ENCODE data around the gene DEFB132. TPM values are rescaled to one million over a fixed set of nuclear protein-coding genes. Genes with fewer than 3 reads are reported as not detected.
A peak's percentile ranks its signal among the peaks of the same experiment; 100 is the strongest.

DEFB132 gene, protein sequence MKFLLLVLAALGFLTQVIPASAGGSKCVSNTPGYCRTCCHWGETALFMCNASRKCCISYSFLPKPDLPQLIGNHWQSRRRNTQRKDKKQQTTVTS
- under 1 TPM in 1 of 4 donors, not detected in 3; 0.03 TPM for polyA plus RNA-seq
- long read RNA-seq, donor 1, result 0 reads
- long read RNA-seq, donor 2, result 0 reads
- long read RNA-seq, donor 3, result 0 reads
- long read RNA-seq, donor 4, result 0 reads
- long read RNA-seq, donor 5, result 0 reads
- long read RNA-seq, donor 6, result 0 reads
- long read RNA-seq, donor 7, result 0 reads
- long read RNA-seq, donor 8, result 0 reads
- long read RNA-seq, donor 9, result 0 reads
- long read RNA-seq, donor 10, partial matches to known transcripts, result 13 of 18 reads
- long read RNA-seq, donor 10, other reads (novel, unspliced or antisense), result 5 of 18 reads

DNA sequence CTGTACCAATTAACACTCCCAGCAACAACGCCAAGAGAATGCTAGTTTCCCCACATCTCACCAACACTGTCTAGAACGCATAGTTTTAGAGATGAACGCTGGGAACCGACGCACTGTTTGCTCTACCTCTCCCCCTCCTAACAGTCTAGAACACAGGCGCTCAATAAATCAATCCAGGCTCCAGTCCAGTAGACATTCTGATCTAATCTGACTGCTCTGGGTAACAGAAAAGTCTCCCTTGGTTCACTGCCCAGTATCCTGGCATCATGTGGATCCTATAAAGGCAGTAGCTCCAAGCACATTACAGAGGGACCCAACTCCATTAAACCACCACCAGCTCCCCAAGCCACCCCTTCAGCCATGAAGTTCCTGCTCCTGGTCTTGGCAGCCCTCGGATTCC, at the start of gene DEFB132:
Gene DEFB132, plus strand, starts transcription at position 306 of the 400 bp plus-strand sequence. Its CDS starts 55 bp downstream, at position 361.
- 37 to 69% (median 48%) methylated on average over 7 of the region's 7 CpGs for WGBS, 3 donors
- no peak within 1 kb of the TSS for H3K27ac ChIP-seq (ENCODE audit: low read depth in 1 of 3, low read length in 2 of 3)
- no peak within 1 kb of the TSS for H3K4me3 ChIP-seq (ENCODE audit: low read depth in 1 of 3, low read length in 3 of 3)
- H3K27me3 ChIP-seq (ENCODE audit: control insufficient read depth in 3 of 3, insufficient read depth in 3 of 3, low read length in 3 of 3), result peaks cover 0 to 4% (median 4%) of the 10 kb centered on the region in 3 donors
- DNase-seq (no peak), FAIRE-seq (no peak)
- H3K4me1 ChIP-seq (ENCODE audit: control insufficient read depth in 3 of 3, insufficient read depth in 2 of 3, low read depth in 1 of 3, low read length in 2 of 3), result no peaks in the 10 kb centered on the region
- H3K36me3 ChIP-seq (ENCODE audit: control insufficient read depth in 3 of 3, insufficient read depth in 2 of 3, low read depth in 1 of 3, low read length in 3 of 3), result no peaks in the 10 kb centered on the region
- no peaks in the 10 kb centered on the region for H3K9me3 ChIP-seq (ENCODE audit: control insufficient read depth in 2 of 2, insufficient read depth in 1 of 2, low read depth in 1 of 2, low read length in 1 of 2)

DNA sequence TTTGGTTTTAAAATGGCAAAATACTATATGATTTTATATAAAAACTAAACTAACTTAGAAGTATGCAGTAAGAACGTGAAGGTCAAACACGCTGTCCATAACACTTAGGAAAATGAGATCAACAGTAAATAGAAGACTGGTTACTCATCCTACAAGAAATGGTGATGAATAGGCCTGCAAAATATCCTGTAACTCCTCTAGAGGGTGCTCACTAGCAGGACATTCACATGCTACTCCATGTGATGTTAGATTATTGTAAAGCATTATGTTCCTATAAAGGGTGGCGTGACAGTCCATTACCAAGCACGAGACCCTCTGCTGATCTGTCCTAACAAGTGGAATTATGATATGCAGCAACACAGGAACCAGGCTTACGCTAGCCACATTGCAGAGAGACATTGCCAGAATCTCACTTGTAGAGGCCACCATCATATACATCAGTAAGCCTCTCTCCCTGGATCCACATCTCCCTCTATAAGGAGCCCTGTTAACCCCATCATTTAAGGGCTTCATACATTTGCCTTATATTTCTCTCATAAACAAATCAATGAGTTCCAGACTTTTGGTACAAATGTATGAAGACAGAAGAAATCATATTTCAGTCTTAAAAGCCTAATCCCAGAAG, 48.5 kb upstream of the DEFB132 start:
- WGBS, 3 donors, result 16 to 19% (median 17%) methylated on average over 5 of the region's 5 CpGs
- DNase-seq (peak; percentile 39 to 46), FAIRE-seq (no peak)

DNA sequence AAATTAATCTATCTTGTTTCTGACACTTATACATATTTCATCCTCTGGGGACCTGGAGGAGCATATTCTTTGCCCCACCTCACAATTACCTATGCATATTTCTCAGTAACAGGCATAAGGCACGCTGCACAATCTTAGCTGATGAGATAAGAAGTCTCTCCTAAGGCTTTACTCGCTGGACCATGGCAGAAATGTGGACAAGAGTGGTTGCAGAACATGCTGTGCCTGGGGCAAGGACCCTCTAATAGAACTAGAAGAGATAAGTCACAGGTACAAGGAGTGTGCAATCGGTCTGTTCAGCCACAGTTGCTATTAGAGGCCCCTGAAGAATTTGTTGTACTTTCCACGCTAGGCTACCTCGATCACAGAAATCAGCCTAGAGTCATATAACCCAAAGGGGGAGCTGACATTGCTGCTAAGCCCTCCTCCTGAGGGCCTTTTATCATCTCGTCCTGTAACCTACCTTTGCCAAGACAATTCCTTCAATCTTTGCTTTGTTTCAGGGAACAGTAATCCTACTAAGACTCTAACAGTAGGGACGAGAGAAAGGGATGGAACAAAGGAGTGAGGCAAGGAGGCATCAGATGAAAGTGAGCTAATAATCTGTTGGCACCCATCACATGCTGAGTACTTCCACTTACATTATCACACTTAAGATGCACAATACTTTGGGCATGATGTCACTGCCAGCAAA, 46.6 kb upstream of the DEFB132 start:
- Histone ChIP-seq H3K4me1 (ENCODE audit: control insufficient read depth in 3 of 3, insufficient read depth in 2 of 3, low read depth in 1 of 3, low read length in 2 of 3) (no peaks in the 10 kb centered on the region), H3K4me3 (ENCODE audit: low read depth in 1 of 3, low read length in 3 of 3) (no peak overlapping the region), H3K27me3 (ENCODE audit: control insufficient read depth in 3 of 3, insufficient read depth in 3 of 3, low read length in 3 of 3) (peaks cover 0 to 4% (median 0%) of the 10 kb centered on the region in 3 donors), H3K9me3 (ENCODE audit: control insufficient read depth in 2 of 2, insufficient read depth in 1 of 2, low read depth in 1 of 2, low read length in 1 of 2) (no peaks in the 10 kb centered on the region), H3K36me3 (ENCODE audit: control insufficient read depth in 3 of 3, insufficient read depth in 2 of 3, low read depth in 1 of 3, low read length in 3 of 3) (no peaks in the 10 kb centered on the region), H3K27ac (ENCODE audit: low read depth in 1 of 3, low read length in 2 of 3) (no peak overlapping the region)
- 33 to 46% (median 34%) methylated on average over 7 of the region's 7 CpGs for WGBS, 3 donors
- DNase-seq (no peak), FAIRE-seq (no peak)

More for the DNA sequence above, 48.5 kb upstream of the DEFB132 start:
- no peak overlapping the region for H3K4me3 ChIP-seq (ENCODE audit: low read depth in 1 of 3, low read length in 3 of 3)
- no peak overlapping the region for H3K27ac ChIP-seq (ENCODE audit: low read depth in 1 of 3, low read length in 2 of 3)
- no peaks in the 10 kb centered on the region for H3K9me3 ChIP-seq (ENCODE audit: control insufficient read depth in 2 of 2, insufficient read depth in 1 of 2, low read depth in 1 of 2, low read length in 1 of 2)
- no peaks in the 10 kb centered on the region for H3K36me3 ChIP-seq (ENCODE audit: control insufficient read depth in 3 of 3, insufficient read depth in 2 of 3, low read depth in 1 of 3, low read length in 3 of 3)
- H3K27me3 ChIP-seq (ENCODE audit: control insufficient read depth in 3 of 3, insufficient read depth in 3 of 3, low read length in 3 of 3), result peaks cover 0 to 4% (median 0%) of the 10 kb centered on the region in 3 donors
- H3K4me1 ChIP-seq (ENCODE audit: control insufficient read depth in 3 of 3, insufficient read depth in 2 of 3, low read depth in 1 of 3, low read length in 2 of 3), result no peaks in the 10 kb centered on the region

DNA sequence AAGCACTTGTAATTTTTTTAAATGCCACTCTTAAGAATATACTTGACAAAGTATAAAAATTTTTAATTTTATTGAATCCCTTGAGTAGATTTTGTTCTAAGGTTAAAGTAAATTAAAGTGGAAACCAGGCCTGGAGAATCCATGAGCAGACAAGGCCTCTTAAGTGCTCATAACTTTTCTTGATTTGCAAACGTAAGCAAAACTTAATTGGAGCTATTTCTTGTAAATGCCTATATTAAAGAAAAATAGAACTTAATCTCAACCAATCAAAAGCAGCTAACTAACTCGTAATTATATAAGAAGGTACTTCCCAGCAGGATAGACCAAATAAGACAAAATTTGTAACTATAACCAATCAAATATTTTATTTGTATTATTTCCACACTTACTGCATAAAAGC, 43.1 kb upstream of the DEFB132 start:
- no peak for FAIRE-seq
- no peak for DNase-seq
- H3K9me3 ChIP-seq (ENCODE audit: control insufficient read depth in 2 of 2, insufficient read depth in 1 of 2, low read depth in 1 of 2, low read length in 1 of 2), result no peaks in the 10 kb centered on the region
- H3K36me3 ChIP-seq (ENCODE audit: control insufficient read depth in 3 of 3, insufficient read depth in 2 of 3, low read depth in 1 of 3, low read length in 3 of 3), result no peaks in the 10 kb centered on the region
- no peak overlapping the region for H3K4me3 ChIP-seq (ENCODE audit: low read depth in 1 of 3, low read length in 3 of 3)
- H3K4me1 ChIP-seq (ENCODE audit: control insufficient read depth in 3 of 3, insufficient read depth in 2 of 3, low read depth in 1 of 3, low read length in 2 of 3), result no peaks in the 10 kb centered on the region
- H3K27ac ChIP-seq (ENCODE audit: low read depth in 1 of 3, low read length in 2 of 3), result no peak overlapping the region
- WGBS, 3 donors, result 71 to 75% (median 74%) methylated on average over 2 of the region's 2 CpGs
- peaks cover 0 to 3% (median 3%) of the 10 kb centered on the region in 3 donors for H3K27me3 ChIP-seq (ENCODE audit: control insufficient read depth in 3 of 3, insufficient read depth in 3 of 3, low read length in 3 of 3)

DNA sequence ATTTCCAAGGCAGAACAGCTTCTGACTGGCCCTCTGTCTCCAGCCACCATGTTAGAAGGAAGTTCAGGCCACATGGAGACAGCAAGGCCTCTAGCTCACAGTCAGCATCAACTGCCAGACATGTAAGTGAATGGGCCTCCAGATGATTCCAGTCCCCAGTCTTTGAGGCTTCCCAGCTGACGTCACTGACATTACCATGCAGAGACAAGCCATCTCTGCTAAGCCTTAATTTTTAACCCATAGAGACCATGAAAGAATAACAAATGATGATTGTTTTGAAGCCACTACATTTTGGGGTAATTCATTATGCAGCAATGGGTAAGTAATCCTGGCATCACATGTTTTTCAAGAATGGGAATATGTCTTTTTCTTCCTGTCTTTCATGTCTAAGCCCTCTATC, 41.7 kb upstream of the DEFB132 start:
- H3K27ac ChIP-seq (ENCODE audit: low read depth in 1 of 3, low read length in 2 of 3), result no peak overlapping the region
- H3K9me3 ChIP-seq (ENCODE audit: control insufficient read depth in 2 of 2, insufficient read depth in 1 of 2, low read depth in 1 of 2, low read length in 1 of 2), result no peaks in the 10 kb centered on the region
- peaks cover 0 to 4% (median 3%) of the 10 kb centered on the region in 3 donors for H3K27me3 ChIP-seq (ENCODE audit: control insufficient read depth in 3 of 3, insufficient read depth in 3 of 3, low read length in 3 of 3)
- no peaks in the 10 kb centered on the region for H3K36me3 ChIP-seq (ENCODE audit: control insufficient read depth in 3 of 3, insufficient read depth in 2 of 3, low read depth in 1 of 3, low read length in 3 of 3)
- 67 to 78% (median 78%) methylated on average over 1 of the region's 1 CpG for WGBS, 3 donors
- FAIRE-seq (no peak), DNase-seq (no peak)
- H3K4me1 ChIP-seq (ENCODE audit: control insufficient read depth in 3 of 3, insufficient read depth in 2 of 3, low read depth in 1 of 3, low read length in 2 of 3), result no peaks in the 10 kb centered on the region
- no peak overlapping the region for H3K4me3 ChIP-seq (ENCODE audit: low read depth in 1 of 3, low read length in 3 of 3)

DNA sequence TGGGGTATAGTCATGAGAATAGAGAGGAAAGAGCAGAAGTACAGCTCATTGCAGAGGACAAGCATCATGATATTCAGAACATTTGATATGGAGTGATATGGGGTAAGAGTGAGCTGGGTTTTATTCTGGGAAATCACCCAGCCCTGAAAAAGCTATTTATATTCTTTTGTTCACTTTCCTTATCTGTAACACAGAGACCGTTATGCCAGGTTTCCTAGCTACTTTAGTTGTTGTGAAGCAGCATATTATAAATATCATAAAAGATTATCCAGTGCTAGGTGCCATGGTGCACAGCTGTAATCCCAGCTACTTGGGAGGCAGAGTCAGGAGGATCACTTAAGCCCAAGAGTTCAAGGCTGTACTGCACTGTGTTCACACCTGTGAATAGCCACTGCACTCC, 40.3 kb upstream of the DEFB132 start:
- no peak for DNase-seq
- Histone ChIP-seq H3K27ac (ENCODE audit: low read depth in 1 of 3, low read length in 2 of 3) (no peak overlapping the region), H3K27me3 (ENCODE audit: control insufficient read depth in 3 of 3, insufficient read depth in 3 of 3, low read length in 3 of 3) (peaks cover 0 to 4% (median 3%) of the 10 kb centered on the region in 3 donors), H3K36me3 (ENCODE audit: control insufficient read depth in 3 of 3, insufficient read depth in 2 of 3, low read depth in 1 of 3, low read length in 3 of 3) (no peaks in the 10 kb centered on the region), H3K4me1 (ENCODE audit: control insufficient read depth in 3 of 3, insufficient read depth in 2 of 3, low read depth in 1 of 3, low read length in 2 of 3) (no peaks in the 10 kb centered on the region), H3K4me3 (ENCODE audit: low read depth in 1 of 3, low read length in 3 of 3) (no peak overlapping the region), H3K9me3 (ENCODE audit: control insufficient read depth in 2 of 2, insufficient read depth in 1 of 2, low read depth in 1 of 2, low read length in 1 of 2) (no peaks in the 10 kb centered on the region)
- FAIRE-seq, result no peak
- WGBS, 3 donors, result 5 to 50% (median 27%) methylated on average over 1 of the region's 1 CpG

DNA sequence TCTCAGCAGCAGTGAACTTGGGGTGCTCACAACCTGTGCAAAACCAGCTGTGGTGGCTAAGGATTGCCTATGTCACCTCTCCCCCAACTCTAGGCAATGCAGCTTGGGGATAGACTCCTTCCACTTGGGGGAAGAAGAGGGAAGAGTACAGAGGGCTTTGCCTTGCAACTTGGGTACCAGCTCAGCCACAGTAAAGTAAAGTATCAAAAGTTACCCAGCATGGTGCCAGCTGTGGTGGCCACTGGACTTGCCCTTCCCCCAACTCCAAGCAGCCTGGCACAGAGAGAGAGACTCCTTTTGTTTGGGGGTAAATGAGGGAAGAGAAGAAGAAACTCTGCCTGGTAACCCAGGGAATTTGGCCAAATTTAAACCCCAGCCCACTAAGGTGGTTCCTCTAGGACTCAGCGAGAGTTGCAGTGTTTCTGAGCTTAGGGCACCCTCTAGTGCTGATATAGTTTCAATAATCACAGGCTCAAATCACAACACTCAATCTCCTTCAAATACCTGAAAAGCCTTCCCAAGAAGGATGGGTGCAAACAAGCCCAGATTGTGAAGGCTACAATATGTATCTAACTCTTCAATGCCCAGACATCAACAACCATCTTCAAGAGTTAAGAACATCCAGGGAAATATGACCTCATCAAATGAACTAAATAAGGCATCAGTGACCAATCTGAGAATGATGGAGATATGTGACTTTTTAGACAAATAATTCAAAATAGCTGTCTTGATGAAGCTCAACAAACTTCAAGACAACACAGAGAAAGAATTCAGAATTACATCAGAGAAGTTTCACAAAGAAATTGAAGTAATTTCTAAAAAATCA, 38.0 kb upstream of the DEFB132 start:
- H3K4me1 ChIP-seq (ENCODE audit: control insufficient read depth in 3 of 3, insufficient read depth in 2 of 3, low read depth in 1 of 3, low read length in 2 of 3), result no peaks in the 10 kb centered on the region
- 0 to 9% (median 5%) methylated on average over 1 of the region's 1 CpG for WGBS, 3 donors
- H3K9me3 ChIP-seq (ENCODE audit: control insufficient read depth in 2 of 2, insufficient read depth in 1 of 2, low read depth in 1 of 2, low read length in 1 of 2), result no peaks in the 10 kb centered on the region
- FAIRE-seq (no peak), DNase-seq (no peak)
- H3K4me3 ChIP-seq (ENCODE audit: low read depth in 1 of 3, low read length in 3 of 3), result no peak overlapping the region
- H3K27me3 ChIP-seq (ENCODE audit: control insufficient read depth in 3 of 3, insufficient read depth in 3 of 3, low read length in 3 of 3), result peaks cover 0 to 3% (median 2%) of the 10 kb centered on the region in 3 donors
- no peaks in the 10 kb centered on the region for H3K36me3 ChIP-seq (ENCODE audit: control insufficient read depth in 3 of 3, insufficient read depth in 2 of 3, low read depth in 1 of 3, low read length in 3 of 3)
- H3K27ac ChIP-seq (ENCODE audit: low read depth in 1 of 3, low read length in 2 of 3), result no peak overlapping the region
